ENCODE data around the gene ADTRP.

Gene ADTRP

GRCh38 chr6:11714116-11714797 lies 64.3 kb downstream of the ADTRP start (continued):
- TF ChIP-seq, protein P1, sequence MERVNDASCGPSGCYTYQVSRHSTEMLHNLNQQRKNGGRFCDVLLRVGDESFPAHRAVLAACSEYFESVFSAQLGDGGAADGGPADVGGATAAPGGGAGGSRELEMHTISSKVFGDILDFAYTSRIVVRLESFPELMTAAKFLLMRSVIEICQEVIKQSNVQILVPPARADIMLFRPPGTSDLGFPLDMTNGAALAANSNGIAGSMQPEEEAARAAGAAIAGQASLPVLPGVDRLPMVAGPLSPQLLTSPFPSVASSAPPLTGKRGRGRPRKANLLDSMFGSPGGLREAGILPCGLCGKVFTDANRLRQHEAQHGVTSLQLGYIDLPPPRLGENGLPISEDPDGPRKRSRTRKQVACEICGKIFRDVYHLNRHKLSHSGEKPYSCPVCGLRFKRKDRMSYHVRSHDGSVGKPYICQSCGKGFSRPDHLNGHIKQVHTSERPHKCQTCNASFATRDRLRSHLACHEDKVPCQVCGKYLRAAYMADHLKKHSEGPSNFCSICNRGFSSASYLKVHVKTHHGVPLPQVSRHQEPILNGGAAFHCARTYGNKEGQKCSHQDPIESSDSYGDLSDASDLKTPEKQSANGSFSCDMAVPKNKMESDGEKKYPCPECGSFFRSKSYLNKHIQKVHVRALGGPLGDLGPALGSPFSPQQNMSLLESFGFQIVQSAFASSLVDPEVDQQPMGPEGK (CRISPR knock-in tag; IDR thresholded peaks at IDR 0.05; ENCODE audit: borderline replicate concordance), result no peak
- no peak for TF ChIP-seq ZC3H10 (CRISPR knock-in tag; IDR thresholded peaks at IDR 0.05)

DNA sequence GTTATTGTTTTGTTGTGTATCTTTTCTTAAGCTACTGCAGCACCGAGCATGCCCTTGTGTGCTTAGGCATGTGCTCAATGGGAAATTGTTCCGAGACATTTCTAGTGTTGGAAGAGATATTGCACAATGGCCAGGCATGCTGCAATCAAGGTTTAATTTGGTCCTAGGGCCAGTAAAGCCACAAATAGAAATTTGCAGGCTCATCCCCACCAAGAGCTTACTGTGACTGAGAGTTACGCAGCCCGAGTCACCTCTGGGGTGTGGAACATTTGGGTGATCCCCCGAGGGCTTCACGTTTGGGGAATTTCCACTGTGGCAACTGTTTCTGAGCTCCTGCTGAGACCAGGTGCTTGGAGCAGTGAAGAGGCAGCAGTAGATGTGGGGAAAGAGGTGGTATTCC lies 65.8 kb downstream of the ADTRP start:
- TF ChIP-seq OSR1 (CRISPR knock-in tag; IDR thresholded peaks at IDR 0.05), result no peak
- no peak for TF ChIP-seq ZC3H10 (CRISPR knock-in tag; IDR thresholded peaks at IDR 0.05)
- no peak for TF ChIP-seq ZFP3 (CRISPR knock-in tag; IDR thresholded peaks at IDR 0.05)
- no peak for TF ChIP-seq ZNF565 (CRISPR knock-in tag; conservative IDR thresholded peaks at IDR 0.05; ENCODE audit: low read depth)
- TF ChIP-seq PPARA (CRISPR knock-in tag; IDR thresholded peaks at IDR 0.05; ENCODE audit: borderline replicate concordance), result no peak
- no peak for TF ChIP-seq SNAI2 (CRISPR knock-in tag; IDR thresholded peaks at IDR 0.05)
- no peak for TF ChIP-seq RARB (CRISPR knock-in tag; IDR thresholded peaks at IDR 0.05)
- TF ChIP-seq CSRNP3 (CRISPR knock-in tag; IDR thresholded peaks at IDR 0.05), result no peak
- ATAC-seq, result no peak

DNA sequence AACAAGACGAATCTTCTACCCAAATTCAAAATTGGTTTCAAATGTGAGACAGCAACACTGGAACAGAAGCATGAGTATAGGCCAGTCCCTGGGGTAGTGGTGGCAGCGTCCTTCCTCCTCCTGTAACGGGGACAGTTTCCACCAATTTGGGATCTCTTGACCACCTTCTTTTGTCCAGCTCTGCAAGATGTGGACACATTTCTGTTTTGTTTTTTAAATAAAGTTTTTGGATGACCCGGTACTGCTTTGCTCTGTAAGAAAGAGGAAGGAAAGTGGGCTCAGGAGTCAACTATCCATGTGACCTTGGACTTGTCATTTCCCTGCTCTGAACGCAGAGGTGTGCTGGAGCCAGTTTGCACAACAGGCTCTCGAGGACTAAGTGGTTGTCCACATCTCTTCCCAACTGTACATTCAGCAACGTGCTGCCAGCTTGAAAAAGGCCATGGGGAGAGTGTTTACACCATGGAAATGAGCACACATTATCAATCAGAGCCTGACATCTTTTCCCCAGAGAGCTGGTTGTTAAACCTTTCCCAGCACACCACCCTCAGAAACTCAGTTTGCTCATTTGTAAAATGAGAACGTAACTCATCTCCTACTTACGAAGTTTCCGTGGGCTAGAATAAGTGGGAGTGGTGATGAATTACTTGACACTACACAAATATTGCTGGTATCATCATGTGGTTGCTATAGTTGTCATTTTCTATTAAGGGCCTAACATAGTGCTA lies 66.5 kb downstream of the ADTRP start:
- TF ChIP-seq, protein P1 (CRISPR knock-in tag; IDR thresholded peaks at IDR 0.05; ENCODE audit: borderline replicate concordance), result no peak
- TF ChIP-seq ZFP3 (CRISPR knock-in tag; IDR thresholded peaks at IDR 0.05) (no peak), GLIS3 (CRISPR knock-in tag; IDR thresholded peaks at IDR 0.05) (no peak), ZNF70 (CRISPR knock-in tag; IDR thresholded peaks at IDR 0.05) (no peak), ISL1 (CRISPR knock-in tag; IDR thresholded peaks at IDR 0.05) (no peak), ZNF565 (CRISPR knock-in tag; conservative IDR thresholded peaks at IDR 0.05; ENCODE audit: low read depth) (no peak), TCF4 (CRISPR knock-in tag; IDR thresholded peaks at IDR 0.05; ENCODE audit: borderline replicate concordance) (no peak), ESRRG (CRISPR knock-in tag; IDR thresholded peaks at IDR 0.05) (no peak), CSRNP3 (CRISPR knock-in tag; IDR thresholded peaks at IDR 0.05) (no peak), RARB (CRISPR knock-in tag; IDR thresholded peaks at IDR 0.05) (no peak), ARNTL (CRISPR knock-in tag; IDR thresholded peaks at IDR 0.05; ENCODE audit: borderline replicate concordance, low read depth) (no peak), TSHZ2 (CRISPR knock-in tag; IDR thresholded peaks at IDR 0.05) (no peak), ZC3H10 (CRISPR knock-in tag; IDR thresholded peaks at IDR 0.05) (no peak)
- ATAC-seq, result no peak

Measured in SK-N-SH treated with all-trans-retinoic acid at 6 μM for 48 hours (cell line).